ENCODE measurements around the gene SCLY.

DNA sequence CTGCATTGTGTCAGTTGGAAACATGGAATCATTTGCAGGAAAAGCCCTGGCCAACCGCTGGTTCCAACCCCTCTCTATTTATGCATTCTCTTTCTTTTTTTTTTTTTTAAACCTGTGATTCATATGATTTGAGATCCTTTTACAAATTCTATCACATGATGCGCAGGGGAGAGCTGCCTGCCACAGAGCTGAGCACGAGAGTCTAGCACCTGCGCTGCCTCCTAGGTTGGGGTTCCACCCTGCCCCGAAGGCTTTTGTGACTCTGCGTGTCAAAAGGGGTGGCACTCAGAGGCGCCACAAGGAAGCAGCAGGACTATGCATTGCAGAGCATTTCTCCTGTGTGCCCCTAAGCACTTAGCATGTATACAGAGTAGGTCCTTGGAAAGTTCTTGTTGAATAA, 22.0 kb downstream of the SCLY start:
- TF ChIP-seq CTCF (conservative IDR thresholded peaks at IDR 0.05; ENCODE audit: low read length) (no peak), EZH2phosphoT487 (IDR thresholded peaks at IDR 0.05; ENCODE audit: borderline replicate concordance) (no peak)
